Thyroid gland (tissue), 4 donors: ENCODE measurements around the gene LRP10. TPM values are rescaled to one million over a fixed set of nuclear protein-coding genes. Genes with fewer than 3 reads are reported as not detected.

Experiments
- DNase-seq, 2 donors: peaks; one replicate each; pipeline ENCODE4 v3.0.0-alpha.2; 2019
- H3K27ac ChIP-seq, 3 donors: fragments of 200-600 bp; sonication (generic); 1 replicate in 2 of 3; 2 replicates in 1 of 3; pipeline ENCODE4 v1.5.1; 2016 to 2019; ENCODE audit warnings: mild to moderate bottlenecking in 1 of 3, moderate library complexity in 1 of 3
- H3K27me3 ChIP-seq: fragments of 200-600 bp; sonication (generic); one replicate; pipeline ENCODE4 v1.5.1; 2019
- H3K36me3 ChIP-seq, 2 donors: fragments of 200-600 bp; sonication (generic); one replicate each; pipeline ENCODE4 v1.5.1; 2016 to 2019
- H3K4me1 ChIP-seq, 2 donors: fragments of 200-600 bp; sonication (generic); one replicate each; pipeline ENCODE4 v1.5.1; 2017 to 2019
- H3K4me3 ChIP-seq, 3 donors: fragments of 200-600 bp; sonication (generic); replicated peaks in 1 of 3; 1 replicate in 2 of 3; 2 replicates in 1 of 3; pipeline ENCODE4 v1.5.1; 2016; ENCODE audit warnings: mild to moderate bottlenecking in 1 of 3
- H3K9me3 ChIP-seq: fragments of 200-600 bp; sonication (generic); one replicate; pipeline ENCODE4 v1.5.1; 2017
- CTCF ChIP-seq, 6 experiments: fragments of 200-600 bp in 3 of 6; fragments of 450-650 bp in 3 of 6; sonication (generic) in 3 of 6; IDR thresholded peaks; one replicate each; pipeline ENCODE4 v1.5.1; 2016 to 2019; ENCODE audit warnings: antibody characterized with exemption in 6 of 6, mild to moderate bottlenecking in 2 of 6, inconsistent platforms in 1 of 6, moderate library complexity in 1 of 6
- POLR2A ChIP-seq, 2 donors: fragments of 450-650 bp; IDR thresholded peaks; one replicate each; pipeline ENCODE4 v1.6.1; 2017; ENCODE audit warnings: antibody characterized with exemption in 2 of 2, mild to moderate bottlenecking in 2 of 2, moderate library complexity in 1 of 2
- WGBS, 2 donors: methylation state at CpG; one replicate each; pipeline ENCODE4 v1.1.5; 2017; 5-methylcytosine and 5-hydroxymethylcytosine counted together
- intact Hi-C: fragments of 100-400 bp; cut with DNase I; formaldehyde crosslinking; loops from one replicate; pipeline ENCODE4 v1.15.1; 2023
- total RNA-seq, 4 donors: library from RNA; depleted of rRNA; stranded (reverse); fragments of >200 nt; gene quantifications; one replicate each; pipeline ENCODE4 v1.2.3, GENCODE V29; 2016

The LRP10 gene
- total RNA-seq, 4 donors from 2014 or later = 107 to 143 (median 121) TPM

GRCh38 chr14:22872833-22873520 is 1.4 kb downstream of the LRP10 start:
- 55% methylated on average over 10 of the region's 10 CpGs for WGBS, 2 donors
- H3K36me3 ChIP-seq = peaks cover 43 to 47% of the 10 kb centered on the region in 2 donors
- H3K4me1 ChIP-seq = peaks cover 14 to 28% of the 10 kb centered on the region in 2 donors

GRCh38 chr14:22875003-22875747 is 3.6 kb downstream of the LRP10 start:
- Histone ChIP-seq H3K27ac (no peak overlapping the region), H3K4me1 (peaks cover 14 to 20% of the 10 kb centered on the region in 2 donors), H3K27me3 (no peaks in the 10 kb centered on the region), H3K9me3 (no peaks in the 10 kb centered on the region), H3K4me3 (no peak overlapping the region), H3K36me3 (peaks cover 50 to 63% of the 10 kb centered on the region in 2 donors)
- TF ChIP-seq POLR2A (IDR thresholded peaks at IDR 0.05) (no peak), CTCF (IDR thresholded peaks at IDR 0.05) (no peak)
- 91 to 93% methylated on average over 9 to 15 of the region's 15 CpGs for WGBS, 2 donors
- DNase-seq = no peak
- intact Hi-C loops = no loop called here

More at GRCh38 chr14:22872833-22873520, 1.4 kb downstream of the LRP10 start:
- H3K27ac ChIP-seq = peak overlapping the region; percentile 96 to 100 (median 97)
- DNase-seq = no peak
- intact Hi-C loops = no loop called here
- H3K27me3 ChIP-seq = no peaks in the 10 kb centered on the region
- TF ChIP-seq POLR2A (IDR thresholded peaks at IDR 0.05) (no peak), CTCF (IDR thresholded peaks at IDR 0.05) (no peak)
- peak overlapping the region; percentile 83 to 99 (median 91) for H3K4me3 ChIP-seq
- no peaks in the 10 kb centered on the region for H3K9me3 ChIP-seq

- H3K27me3 ChIP-seq = no peaks in the 10 kb centered on the region
- no peak overlapping the region for H3K27ac ChIP-seq
- WGBS, 2 donors = 98% methylated on average over 13 to 17 of the region's 20 CpGs
- H3K4me1 ChIP-seq = peaks cover 7 to 13% of the 10 kb centered on the region in 2 donors
- intact Hi-C loops = no loop called here
- no peak for TF ChIP-seq POLR2A (IDR thresholded peaks at IDR 0.05)
- TF ChIP-seq CTCF (IDR thresholded peaks at IDR 0.05) = no peak
- DNase-seq = no peak
- no peaks in the 10 kb centered on the region for H3K9me3 ChIP-seq
- no peak overlapping the region for H3K4me3 ChIP-seq
- H3K36me3 ChIP-seq = peaks cover 50 to 63% of the 10 kb centered on the region in 2 donors
Measured at GRCh38 chr14:22875748-22876319, 4.3 kb downstream of the LRP10 start.

DNA sequence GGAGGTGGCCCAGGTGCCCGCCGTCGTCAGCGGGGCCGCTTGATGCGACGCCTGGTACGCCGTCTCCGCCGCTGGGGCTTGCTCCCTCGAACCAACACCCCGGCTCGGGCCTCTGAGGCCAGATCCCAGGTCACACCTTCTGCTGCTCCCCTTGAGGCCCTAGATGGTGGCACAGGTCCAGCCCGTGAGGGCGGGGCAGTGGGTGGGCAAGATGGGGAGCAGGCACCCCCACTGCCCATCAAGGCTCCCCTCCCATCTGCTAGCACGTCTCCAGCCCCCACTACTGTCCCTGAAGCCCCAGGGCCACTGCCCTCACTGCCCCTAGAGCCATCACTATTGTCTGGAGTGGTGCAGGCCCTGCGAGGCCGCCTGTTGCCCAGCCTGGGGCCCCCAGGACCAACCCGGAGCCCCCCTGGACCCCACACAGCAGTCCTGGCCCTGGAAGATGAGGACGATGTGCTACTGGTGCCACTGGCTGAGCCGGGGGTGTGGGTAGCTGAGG is 5.5 kb downstream of the LRP10 start:
- H3K36me3 ChIP-seq = peaks cover 50 to 63% of the 10 kb centered on the region in 2 donors
- H3K4me1 ChIP-seq = peaks cover 7 to 13% of the 10 kb centered on the region in 2 donors
- intact Hi-C loops = no loop called here
- H3K4me3 ChIP-seq = no peak overlapping the region
- H3K27ac ChIP-seq = no peak overlapping the region
- no peak for DNase-seq
- H3K9me3 ChIP-seq = no peaks in the 10 kb centered on the region
- TF ChIP-seq POLR2A (IDR thresholded peaks at IDR 0.05) (no peak), CTCF (IDR thresholded peaks at IDR 0.05) (no peak)
- H3K27me3 ChIP-seq = no peaks in the 10 kb centered on the region
- WGBS, 2 donors = 93 to 97% methylated on average over 5 to 17 of the region's 22 CpGs
